ENCODE measurements around the gene LPCAT3.

GRCh38 chr12:7066596-7066995, 48.3 kb upstream of the LPCAT3 start:
- TF ChIP-seq CTCF (IDR thresholded peaks at IDR 0.05) (no peak), POLR2A (IDR thresholded peaks at IDR 0.05) (no peak)
